ENCODE results near the gene FXR2.

The FXR2 gene

GRCh38 chr17:7570351-7570750 lies 44.3 kb downstream of the FXR2 start:
- DNase-seq (ENCODE audit: low spot score), result no peak

- no peak for DNase-seq (ENCODE audit: low spot score)
Observed at GRCh38 chr17:7569571-7569970, 45.1 kb downstream of the FXR2 start.

GRCh38 chr17:7563115-7563869 lies 51.4 kb downstream of the FXR2 start:
- DNase-seq (ENCODE audit: low spot score), result no peak

- no peak for DNase-seq (ENCODE audit: low spot score)
Observed at GRCh38 chr17:7562208-7562605, 52.5 kb downstream of the FXR2 start.

- DNase-seq (ENCODE audit: low spot score), result peak; percentile 89
Observed at GRCh38 chr17:7561589-7562207, 53.0 kb downstream of the FXR2 start, which contains the start of gene SENP3. Gene SENP3, plus strand, starts transcription at chr17:7561919. Its CDS starts 1,158 bp downstream, at chr17:7563077.

- peak; percentile 82 for DNase-seq (ENCODE audit: low spot score)
Observed at GRCh38 chr17:7561028-7561575, 53.6 kb downstream of the FXR2 start.

GRCh38 chr17:7560172-7561027 lies 54.3 kb downstream of the FXR2 start:
- peak; percentile 54 for DNase-seq (ENCODE audit: low spot score)

GRCh38 chr17:7559320-7560171 lies 55.2 kb downstream of the FXR2 start:
- no peak for DNase-seq (ENCODE audit: low spot score)

- DNase-seq (ENCODE audit: low spot score), result no peak
Observed at GRCh38 chr17:7558544-7559319, 56.0 kb downstream of the FXR2 start, which contains the start of gene TNFSF13. Gene TNFSF13, plus strand, starts transcription at chr17:7558750. Its CDS starts 290 bp downstream, at chr17:7559040.

GRCh38 chr17:7557775-7558543 lies 56.7 kb downstream of the FXR2 start:
- DNase-seq (ENCODE audit: low spot score), result no peak

- DNase-seq (ENCODE audit: low spot score), result no peak
Observed at GRCh38 chr17:7557147-7557764, 57.4 kb downstream of the FXR2 start.

GRCh38 chr17:7556627-7557026 lies 58.1 kb downstream of the FXR2 start:
- no peak for DNase-seq (ENCODE audit: low spot score)

GRCh38 chr17:7555320-7555948 lies 59.3 kb downstream of the FXR2 start:
- no peak for DNase-seq (ENCODE audit: low spot score)

- no peak for DNase-seq (ENCODE audit: low spot score)
Observed at GRCh38 chr17:7553356-7553755, 61.3 kb downstream of the FXR2 start.

GRCh38 chr17:7552621-7553051 lies 62.1 kb downstream of the FXR2 start:
- DNase-seq (ENCODE audit: low spot score), result peak; percentile 73

GRCh38 chr17:7551396-7551795 lies 63.3 kb downstream of the FXR2 start:
- DNase-seq (ENCODE audit: low spot score), result no peak

GRCh38 chr17:7550344-7550743 lies 64.4 kb downstream of the FXR2 start:
- DNase-seq (ENCODE audit: low spot score), result no peak

GRCh38 chr17:7549401-7550055 lies 65.2 kb downstream of the FXR2 start:
- DNase-seq (ENCODE audit: low spot score), result peak; percentile 68

Data from CD4-positive, alpha-beta T cell treated with Interleukin-15 for 4 hours (primary cell).